ENCODE results near the gene STRA8. TPM values are rescaled to one million over a fixed set of nuclear protein-coding genes. Genes with fewer than 3 reads are reported as not detected.

STRA8 gene
- total RNA-seq, 1 experiment from 2014 or later, result not detected

DNA sequence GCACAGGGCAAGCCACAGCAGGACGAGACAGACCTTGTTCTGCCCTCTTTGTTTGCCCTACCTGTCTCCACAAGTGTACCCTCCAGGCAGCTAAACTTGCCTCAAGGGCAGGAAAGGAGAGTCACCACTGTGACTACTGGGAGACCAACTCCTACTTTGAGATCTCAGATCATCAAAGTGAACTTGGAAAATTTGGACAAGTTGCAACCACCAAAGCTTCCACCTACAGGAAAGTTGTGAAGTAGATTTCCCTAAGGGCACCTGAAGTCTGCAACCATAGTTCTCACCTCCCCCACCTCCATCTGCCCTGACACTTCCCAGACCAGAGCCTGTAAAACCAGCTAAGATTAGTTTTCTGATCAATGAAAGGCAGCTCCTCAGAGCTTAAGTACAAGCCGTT, 19.8 kb upstream of the STRA8 start:
- no peak overlapping the region for H3K4me3 Mint-ChIP-seq
- H3K23me2 ChIP-seq (ENCODE audit: insufficient read length, low read depth, low read length, poor library complexity, severe bottlenecking), result peaks cover 8% of the 10 kb centered on the region
- no peak overlapping the region for H4K91ac ChIP-seq (ENCODE audit: insufficient read length, low read depth, low read length)
- no peak for DNase-seq
- 0 out of 2 replicates have a peak, but pooled peaks cover 2% of the 10 kb centered on the region for H3K4me1 ChIP-seq (ENCODE audit: insufficient read depth, low read length)
- H3K14ac ChIP-seq (ENCODE audit: insufficient read depth, low read length), result no peak overlapping the region
- H4K5ac ChIP-seq (ENCODE audit: insufficient read length, low read depth, low read length), result no peak overlapping the region
- peaks cover 10% of the 10 kb centered on the region for H3K27me3 Mint-ChIP-seq (ENCODE audit: low read depth)
- no peak overlapping the region for H2AFZ ChIP-seq (ENCODE audit: low read length)
- H3K4me1 Mint-ChIP-seq, result peaks cover 10 to 21% of the 10 kb centered on the region in 2 experiments
- H3K9me3 ChIP-seq (ENCODE audit: control insufficient read depth, low read depth, low read length), result no peaks in the 10 kb centered on the region
- no peak overlapping the region; a peak in 1 of 7 replicates for H3K27ac Mint-ChIP-seq
- no peak overlapping the region for H3K4ac ChIP-seq (ENCODE audit: low read depth, low read length)
- H2BK15ac ChIP-seq (ENCODE audit: low read depth, low read length), result no peak overlapping the region
- no peak overlapping the region for H3K9ac ChIP-seq (ENCODE audit: extremely low read depth, insufficient read length, low read length)
- H3K27me3 ChIP-seq (ENCODE audit: insufficient read depth, low read length), result no peaks in the 10 kb centered on the region
- TF ChIP-seq, protein P1, sequence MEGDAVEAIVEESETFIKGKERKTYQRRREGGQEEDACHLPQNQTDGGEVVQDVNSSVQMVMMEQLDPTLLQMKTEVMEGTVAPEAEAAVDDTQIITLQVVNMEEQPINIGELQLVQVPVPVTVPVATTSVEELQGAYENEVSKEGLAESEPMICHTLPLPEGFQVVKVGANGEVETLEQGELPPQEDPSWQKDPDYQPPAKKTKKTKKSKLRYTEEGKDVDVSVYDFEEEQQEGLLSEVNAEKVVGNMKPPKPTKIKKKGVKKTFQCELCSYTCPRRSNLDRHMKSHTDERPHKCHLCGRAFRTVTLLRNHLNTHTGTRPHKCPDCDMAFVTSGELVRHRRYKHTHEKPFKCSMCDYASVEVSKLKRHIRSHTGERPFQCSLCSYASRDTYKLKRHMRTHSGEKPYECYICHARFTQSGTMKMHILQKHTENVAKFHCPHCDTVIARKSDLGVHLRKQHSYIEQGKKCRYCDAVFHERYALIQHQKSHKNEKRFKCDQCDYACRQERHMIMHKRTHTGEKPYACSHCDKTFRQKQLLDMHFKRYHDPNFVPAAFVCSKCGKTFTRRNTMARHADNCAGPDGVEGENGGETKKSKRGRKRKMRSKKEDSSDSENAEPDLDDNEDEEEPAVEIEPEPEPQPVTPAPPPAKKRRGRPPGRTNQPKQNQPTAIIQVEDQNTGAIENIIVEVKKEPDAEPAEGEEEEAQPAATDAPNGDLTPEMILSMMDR (conservative IDR thresholded peaks at IDR 0.05), result no peak
- no peak overlapping the region for H3K27ac ChIP-seq (ENCODE audit: insufficient read length, low read depth, low read length)
- H3K23ac ChIP-seq (ENCODE audit: insufficient read length, low read depth, low read length), result no peak overlapping the region
- H2AK5ac ChIP-seq (ENCODE audit: insufficient read length, low read length), result no peak overlapping the region
- no peak overlapping the region for H3K56ac ChIP-seq (ENCODE audit: insufficient read length, low read depth, low read length)
- no peak overlapping the region for H4K8ac ChIP-seq (replicated peaks; ENCODE audit: insufficient read length, low read depth, low read length)
- H3K36me3 Mint-ChIP-seq (ENCODE audit: insufficient read depth in 1 of 3, low read depth in 3 of 3), result no peaks in the 10 kb centered on the region
- H2BK20ac ChIP-seq (ENCODE audit: low read depth, low read length, poor library complexity, severe bottlenecking), result no peak overlapping the region
- no peak overlapping the region for H3T11ph ChIP-seq (ENCODE audit: low read length)
- no peak overlapping the region for H3K18ac ChIP-seq (ENCODE audit: insufficient read length, low read depth, low read length)
- H2BK12ac ChIP-seq (ENCODE audit: insufficient read length, low read depth, low read length), result no peak overlapping the region
- no peak overlapping the region for H2BK120ac ChIP-seq (ENCODE audit: low read depth, low read length, poor library complexity, severe bottlenecking)
- no peak overlapping the region for H2BK5ac ChIP-seq (ENCODE audit: insufficient read length, low read length)
- no peaks in the 10 kb centered on the region for H4K20me1 ChIP-seq (ENCODE audit: control insufficient read depth, insufficient read depth, insufficient read length)
- H3K79me2 ChIP-seq (ENCODE audit: insufficient read depth, low read length), result no peaks in the 10 kb centered on the region
- H3K4me2 ChIP-seq (ENCODE audit: insufficient read depth, insufficient read length, low read length), result no peak overlapping the region
- no peaks in the 10 kb centered on the region for H3K79me1 ChIP-seq (ENCODE audit: insufficient read depth, low read depth, low read length, poor library complexity, severe bottlenecking)
- H3K9me3 Mint-ChIP-seq, result no peaks in the 10 kb centered on the region
- no CpG with 5 or more reads among the region's 2 CpGs for WGBS (ENCODE audit: extremely low coverage, insufficient read length, low lambda C conversion rate)

Measured in H9 (cell line).